Esophagus (tissue), 2 donors: Measurements from ENCODE around the gene GLP2R. TPM values are rescaled to one million over a fixed set of nuclear protein-coding genes. Genes with fewer than 3 reads are reported as not detected.

Source experiments
- H3K27ac ChIP-seq, 2 donors: one replicate each; pipeline ENCODE4 v1.5.1; 2013; ENCODE audit warnings: low read depth in 2 of 2, mild to moderate bottlenecking in 2 of 2, inconsistent platforms in 1 of 2, low read length in 1 of 2, moderate library complexity in 1 of 2
- H3K27me3 ChIP-seq, 2 donors: one replicate each; pipeline ENCODE4 v1.6.1; 2013; ENCODE audit warnings: low read length in 2 of 2, control low read depth in 1 of 2, mild to moderate bottlenecking in 1 of 2; ENCODE audit not compliant: insufficient read depth in 2 of 2, control insufficient read depth in 1 of 2
- H3K36me3 ChIP-seq, 2 donors: one replicate each; pipeline ENCODE4 v1.6.1; 2013; ENCODE audit warnings: low read length in 1 of 2; ENCODE audit not compliant: control insufficient read depth in 2 of 2, insufficient read depth in 2 of 2
- H3K4me1 ChIP-seq, 2 donors: one replicate each; pipeline ENCODE4 v1.6.1; 2013; ENCODE audit warnings: low read length in 1 of 2; ENCODE audit not compliant: control insufficient read depth in 2 of 2, insufficient read depth in 2 of 2
- H3K4me3 ChIP-seq, 2 donors: one replicate each; pipeline ENCODE4 v1.5.1; 2013; ENCODE audit warnings: low read length in 2 of 2, mild to moderate bottlenecking in 2 of 2, low read depth in 1 of 2, moderate library complexity in 1 of 2
- H3K9me3 ChIP-seq, 2 donors: one replicate each; pipeline ENCODE4 v1.6.1; 2013; ENCODE audit warnings: mild to moderate bottlenecking in 2 of 2, low read depth in 1 of 2, low read length in 1 of 2, moderate library complexity in 1 of 2; ENCODE audit not compliant: control insufficient read depth in 2 of 2, insufficient read depth in 1 of 2
- WGBS, 2 donors: extraction: QIAGEN DNeasy Blood & Tissue Kit; methylation state at CpG; one replicate each; pipeline ENCODE4 v1.1.7; 2013; 5-methylcytosine and 5-hydroxymethylcytosine counted together
- polyA plus RNA-seq, 2 donors: library from polyadenylated mRNA; stranded (reverse); fragments of 200-250 nt; gene quantifications; one replicate each; pipeline ENCODE4 v1.2.3, GENCODE V29; 2013
- donor health status: healthy with polysubstance abuse.
- donor health status: Bipolar disorder and iron deficiency.

Gene GLP2R
- polyA plus RNA-seq, 2 donors: 0.15 to 0.18 TPM

DNA sequence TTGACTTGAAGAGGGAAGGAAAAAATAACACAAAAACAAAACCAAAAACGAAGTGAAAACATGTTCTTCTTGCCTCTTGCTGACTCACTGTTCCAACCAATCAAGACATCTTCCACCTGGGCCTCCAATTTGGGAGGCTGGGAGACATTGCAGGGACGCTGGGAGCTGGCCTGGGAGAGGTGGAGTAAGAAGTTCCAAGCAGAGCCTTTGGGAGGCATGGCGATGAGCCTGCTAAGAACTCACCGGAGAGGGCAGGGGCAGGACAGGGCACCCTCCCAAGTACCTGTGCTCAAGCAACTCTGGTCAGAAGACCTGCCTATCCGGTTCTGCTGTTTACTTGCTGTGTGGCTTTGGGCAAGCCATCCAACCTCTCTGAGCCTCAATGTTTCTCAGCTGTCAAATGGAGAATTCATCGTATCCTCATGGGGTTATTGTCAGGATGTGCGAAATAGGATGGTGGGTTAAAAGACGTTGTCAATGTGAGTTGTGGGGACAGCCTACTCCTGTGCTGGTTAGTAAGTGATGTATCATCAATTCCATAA lies 856 bp upstream of the GLP2R start:
- Histone ChIP-seq H3K9me3 (no peaks in the 10 kb centered on the region), H3K4me1 (peaks cover 0 to 2% of the 10 kb centered on the region in 2 donors), H3K4me3 (no peak overlapping the region), H3K36me3 (no peaks in the 10 kb centered on the region), H3K27ac (no peak overlapping the region), H3K27me3 (no peaks in the 10 kb centered on the region)
- WGBS, 2 donors: 73 to 76% methylated on average over 8 of the region's 8 CpGs

DNA sequence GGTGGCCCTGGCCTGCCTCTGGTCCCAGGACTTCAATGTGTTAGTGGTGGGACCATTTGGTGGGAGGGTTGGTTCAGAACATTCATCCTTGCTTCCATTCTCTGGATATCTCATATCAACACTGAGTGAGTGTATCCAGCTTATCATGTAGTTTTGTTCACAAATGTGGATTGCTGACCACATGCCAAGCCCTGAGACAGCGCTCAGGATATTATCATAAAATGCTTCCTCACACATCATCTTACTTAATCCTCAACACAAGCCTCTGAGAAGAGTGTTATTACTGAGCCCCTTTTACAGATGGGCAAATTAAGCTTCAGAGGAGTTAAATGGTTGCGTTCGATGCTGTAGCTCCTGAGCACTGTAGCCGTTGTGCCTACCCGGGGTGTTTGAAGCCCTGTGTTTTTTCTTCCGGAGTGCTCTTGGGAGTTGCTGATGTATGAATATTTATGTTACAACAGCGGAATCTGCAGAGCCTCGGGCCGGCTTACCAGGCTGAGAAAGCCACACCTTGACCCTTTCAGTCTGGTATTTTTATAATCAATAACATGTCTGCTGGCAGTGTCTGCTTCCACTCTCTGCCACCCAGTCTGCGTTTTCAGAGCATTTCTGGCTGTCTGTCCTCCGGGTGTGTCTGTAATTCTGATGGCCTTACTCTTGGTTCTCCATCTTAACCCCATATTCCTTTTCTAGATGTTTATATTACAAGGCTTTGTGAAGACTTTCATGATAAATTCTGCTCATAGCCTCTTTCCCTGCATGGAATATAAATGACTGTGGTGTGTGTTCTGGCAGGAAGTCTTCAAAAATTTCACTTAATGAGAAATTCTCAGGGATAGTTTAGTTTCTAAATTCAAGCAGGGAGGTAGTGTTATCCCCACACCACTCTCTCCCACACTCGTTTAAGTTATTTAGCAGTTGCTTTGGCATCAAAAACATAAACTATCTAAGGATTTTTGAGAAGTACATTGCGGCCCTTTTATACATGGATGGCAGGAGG lies 2.9 kb downstream of the GLP2R start:
- no peaks in the 10 kb centered on the region for H3K36me3 ChIP-seq
- H3K9me3 ChIP-seq: peaks cover 0 to 7% of the 10 kb centered on the region in 2 donors
- H3K27ac ChIP-seq: peak overlapping the region in 1 of 2 donors; percentile 2
- 53 to 57% methylated on average over 13 of the region's 13 CpGs for WGBS, 2 donors
- H3K4me1 ChIP-seq: peaks cover 0 to 2% of the 10 kb centered on the region in 2 donors
- H3K27me3 ChIP-seq: no peaks in the 10 kb centered on the region
- no peak overlapping the region for H3K4me3 ChIP-seq

DNA sequence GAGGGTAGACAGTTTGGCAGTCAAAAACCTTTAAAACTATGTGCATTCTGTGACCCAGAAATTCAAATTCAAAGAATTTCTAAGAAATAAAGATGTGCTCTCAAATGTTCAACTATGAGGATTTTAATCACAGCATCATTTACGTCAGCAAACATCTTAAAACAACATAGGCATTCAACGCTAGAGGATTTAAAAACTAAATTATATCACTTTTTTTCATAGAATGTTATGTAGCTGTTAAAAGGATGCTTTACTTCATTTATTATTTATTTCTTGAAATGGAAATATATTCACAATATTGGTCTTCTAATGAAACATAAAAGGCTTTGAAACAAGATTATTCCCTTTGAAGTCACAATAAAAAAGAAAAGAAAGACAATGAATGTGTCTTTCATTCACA lies 3.6 kb downstream of the GLP2R start:
- H3K27me3 ChIP-seq: no peaks in the 10 kb centered on the region
- H3K4me1 ChIP-seq: peaks cover 0 to 2% of the 10 kb centered on the region in 2 donors
- H3K4me3 ChIP-seq: no peak overlapping the region
- 81 to 87% methylated on average over 2 of the region's 2 CpGs for WGBS, 2 donors
- peaks cover 0 to 7% of the 10 kb centered on the region in 2 donors for H3K9me3 ChIP-seq
- H3K36me3 ChIP-seq: no peaks in the 10 kb centered on the region
- no peak overlapping the region for H3K27ac ChIP-seq

DNA sequence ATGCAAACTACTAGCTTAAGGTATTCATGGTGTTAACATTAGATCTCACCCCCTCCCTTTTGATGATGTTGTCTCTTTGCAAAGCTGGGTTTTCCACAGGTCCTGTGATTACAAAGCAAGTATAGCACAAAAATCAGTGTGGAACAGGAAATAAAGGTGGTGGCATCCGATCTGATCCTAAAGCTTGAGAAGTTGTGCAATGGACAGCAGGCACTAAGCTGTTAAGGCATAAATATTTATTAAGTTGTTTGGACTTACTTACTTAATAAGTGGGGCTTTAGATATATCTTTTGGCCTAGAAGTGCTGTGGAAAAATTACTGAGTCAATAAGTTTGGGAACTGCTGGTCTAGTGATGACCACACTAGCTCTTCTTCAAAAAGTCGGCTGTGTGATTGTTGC lies 5.0 kb downstream of the GLP2R start:
- Histone ChIP-seq H3K4me1 (no peaks in the 10 kb centered on the region), H3K27ac (no peak overlapping the region), H3K36me3 (no peaks in the 10 kb centered on the region), H3K4me3 (no peak overlapping the region), H3K9me3 (peaks cover 0 to 7% of the 10 kb centered on the region in 2 donors), H3K27me3 (no peaks in the 10 kb centered on the region)
- WGBS, 2 donors: 63 to 85% methylated on average over 2 of the region's 2 CpGs

DNA sequence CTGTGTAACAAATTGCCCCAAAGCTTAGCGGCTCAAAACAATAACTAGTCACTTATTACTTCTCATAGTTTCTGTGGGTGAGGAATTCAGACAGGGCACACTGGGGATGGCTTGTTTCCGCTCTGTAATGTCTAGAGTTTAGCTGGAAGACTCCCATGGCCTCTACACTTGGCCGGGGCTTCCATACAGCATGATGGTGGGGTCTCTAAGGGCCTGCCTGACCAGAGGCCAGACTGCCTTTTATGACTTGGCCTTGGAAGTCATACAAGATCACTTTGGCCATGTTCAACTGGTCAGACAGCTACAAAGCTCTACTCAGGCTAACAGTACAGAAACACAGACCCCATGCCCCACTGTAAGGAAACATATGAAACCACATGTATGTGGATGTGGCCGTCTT lies 8.2 kb downstream of the GLP2R start:
- Histone ChIP-seq H3K4me1 (no peaks in the 10 kb centered on the region), H3K27ac (no peak overlapping the region), H3K27me3 (no peaks in the 10 kb centered on the region), H3K9me3 (peaks cover 0 to 7% of the 10 kb centered on the region in 2 donors), H3K4me3 (no peak overlapping the region), H3K36me3 (no peaks in the 10 kb centered on the region)
- 84 to 90% methylated on average over 4 of the region's 4 CpGs for WGBS, 2 donors

DNA sequence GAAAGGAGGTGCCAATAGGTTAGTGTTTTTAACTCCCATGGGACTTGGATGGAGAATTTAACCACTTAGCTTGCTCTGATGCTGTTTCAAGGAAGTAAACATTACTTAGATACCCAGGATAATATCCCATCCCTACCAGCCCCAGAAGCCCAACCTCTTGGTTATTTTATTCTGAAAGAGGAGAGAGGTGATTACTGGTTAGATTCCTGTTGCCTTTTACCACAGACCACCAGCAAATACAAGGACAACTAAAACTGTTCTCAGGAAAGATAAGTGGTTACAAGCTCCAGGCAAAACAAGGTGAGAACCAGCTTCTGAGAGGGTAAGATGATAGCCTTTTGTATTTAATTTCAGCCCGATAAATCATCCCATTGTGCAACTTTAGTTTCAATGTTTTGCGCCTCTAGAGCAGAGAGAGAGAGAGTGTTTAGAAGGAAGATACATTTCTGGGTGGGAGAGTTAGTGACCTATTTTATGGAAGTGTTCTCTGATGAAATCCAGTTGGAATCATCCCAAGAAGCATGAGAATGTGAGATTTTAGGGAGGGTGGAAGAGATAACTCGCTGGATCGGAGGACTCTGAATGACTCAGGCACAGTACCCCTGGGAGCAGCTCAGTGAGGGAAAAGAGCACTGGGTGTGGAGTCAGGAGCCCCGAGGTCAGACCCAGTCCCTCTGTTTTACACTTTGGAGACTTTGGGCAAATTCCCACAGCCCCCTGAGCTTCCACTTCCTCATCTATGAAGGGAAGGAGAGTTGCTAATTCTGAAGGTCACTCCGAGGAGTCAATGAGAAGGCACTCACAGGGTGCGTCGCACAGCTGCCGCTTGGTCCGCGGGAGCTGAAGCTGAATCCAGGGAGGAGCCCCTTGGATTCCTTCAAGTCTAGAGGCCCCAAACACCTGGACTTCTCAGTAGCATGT lies 12.1 kb downstream of the GLP2R start:
- Histone ChIP-seq H3K9me3 (no peaks in the 10 kb centered on the region), H3K27ac (peak overlapping the region in 1 of 2 donors; percentile 32), H3K4me3 (no peak overlapping the region), H3K27me3 (no peaks in the 10 kb centered on the region), H3K36me3 (no peaks in the 10 kb centered on the region), H3K4me1 (no peaks in the 10 kb centered on the region)
- 63 to 66% methylated on average over 11 of the region's 11 CpGs for WGBS, 2 donors

DNA sequence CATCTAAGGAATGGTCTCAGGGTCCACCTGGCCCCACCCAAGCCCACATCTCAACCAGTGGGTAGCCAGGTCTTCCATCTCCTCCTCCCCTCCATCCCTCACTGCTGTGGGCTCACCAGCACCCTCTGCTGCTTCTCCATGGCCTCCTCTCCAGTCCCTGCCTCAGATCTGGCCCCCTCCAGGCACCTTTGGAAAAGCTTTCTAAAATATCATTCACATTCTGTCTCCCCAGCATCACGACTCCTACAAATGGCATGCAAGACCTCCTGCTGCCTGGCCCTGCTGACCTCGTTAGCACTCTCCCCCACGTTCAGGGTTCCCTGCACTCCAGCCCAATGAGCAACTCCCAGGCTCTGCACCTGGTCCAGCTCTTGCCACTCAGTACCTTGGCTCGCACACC lies 13.7 kb downstream of the GLP2R start:
- 56 to 62% methylated on average over 4 of the region's 4 CpGs for WGBS, 2 donors
- no peaks in the 10 kb centered on the region for H3K27me3 ChIP-seq
- H3K4me3 ChIP-seq: no peak overlapping the region
- no peak overlapping the region for H3K27ac ChIP-seq
- H3K36me3 ChIP-seq: no peaks in the 10 kb centered on the region
- no peaks in the 10 kb centered on the region for H3K9me3 ChIP-seq
- H3K4me1 ChIP-seq: no peaks in the 10 kb centered on the region

DNA sequence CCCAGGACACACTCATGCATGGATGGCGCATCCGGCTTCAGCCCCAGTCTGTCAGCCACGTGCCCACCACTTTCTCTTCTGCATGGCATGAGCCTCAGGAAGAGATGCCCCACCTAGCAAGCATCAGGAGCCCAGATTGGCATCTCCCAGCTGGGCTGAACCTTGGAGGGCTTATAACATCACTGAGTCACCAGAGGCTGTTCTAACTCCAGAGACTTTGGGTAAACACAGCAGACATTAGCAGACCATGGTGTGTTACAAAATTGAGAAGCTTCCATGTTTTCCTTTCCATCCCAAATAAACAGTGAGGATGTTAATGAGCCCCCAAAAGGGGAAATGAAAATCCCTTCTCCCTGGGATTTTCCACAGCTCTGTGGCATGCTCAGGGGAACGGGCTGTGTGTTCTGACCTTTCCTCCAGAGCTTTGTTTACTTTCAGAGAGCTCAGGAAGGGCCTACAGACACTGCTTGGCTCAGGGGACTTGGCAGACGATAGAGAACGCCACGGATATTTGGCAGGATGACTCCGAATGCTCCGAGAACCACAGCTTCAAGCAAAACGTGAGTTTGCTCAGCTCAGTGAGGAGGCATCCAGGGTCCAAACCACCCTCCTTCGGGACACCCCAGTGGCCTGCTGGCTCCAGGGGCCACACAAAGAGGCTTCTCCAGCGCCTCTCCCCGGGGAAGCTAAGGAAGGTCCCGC lies 16.5 kb downstream of the GLP2R start:
- no peaks in the 10 kb centered on the region for H3K9me3 ChIP-seq
- H3K4me1 ChIP-seq: no peaks in the 10 kb centered on the region
- no peaks in the 10 kb centered on the region for H3K36me3 ChIP-seq
- no peaks in the 10 kb centered on the region for H3K27me3 ChIP-seq
- WGBS, 2 donors: 43 to 56% methylated on average over 14 of the region's 14 CpGs
- no peak overlapping the region for H3K4me3 ChIP-seq
- peak overlapping the region; percentile 54 to 83 for H3K27ac ChIP-seq
